ENCODE results near the gene RENBP.

RENBP gene

GRCh38 chrX:153886915-153887314 lies 57.5 kb downstream of the RENBP start:
- no peak overlapping the region for H3K4me3 ChIP-seq (replicated peaks; ENCODE audit: low read depth, low read length)
- TF ChIP-seq, protein P1, sequence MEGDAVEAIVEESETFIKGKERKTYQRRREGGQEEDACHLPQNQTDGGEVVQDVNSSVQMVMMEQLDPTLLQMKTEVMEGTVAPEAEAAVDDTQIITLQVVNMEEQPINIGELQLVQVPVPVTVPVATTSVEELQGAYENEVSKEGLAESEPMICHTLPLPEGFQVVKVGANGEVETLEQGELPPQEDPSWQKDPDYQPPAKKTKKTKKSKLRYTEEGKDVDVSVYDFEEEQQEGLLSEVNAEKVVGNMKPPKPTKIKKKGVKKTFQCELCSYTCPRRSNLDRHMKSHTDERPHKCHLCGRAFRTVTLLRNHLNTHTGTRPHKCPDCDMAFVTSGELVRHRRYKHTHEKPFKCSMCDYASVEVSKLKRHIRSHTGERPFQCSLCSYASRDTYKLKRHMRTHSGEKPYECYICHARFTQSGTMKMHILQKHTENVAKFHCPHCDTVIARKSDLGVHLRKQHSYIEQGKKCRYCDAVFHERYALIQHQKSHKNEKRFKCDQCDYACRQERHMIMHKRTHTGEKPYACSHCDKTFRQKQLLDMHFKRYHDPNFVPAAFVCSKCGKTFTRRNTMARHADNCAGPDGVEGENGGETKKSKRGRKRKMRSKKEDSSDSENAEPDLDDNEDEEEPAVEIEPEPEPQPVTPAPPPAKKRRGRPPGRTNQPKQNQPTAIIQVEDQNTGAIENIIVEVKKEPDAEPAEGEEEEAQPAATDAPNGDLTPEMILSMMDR (IDR thresholded peaks at IDR 0.05; ENCODE audit: insufficient read depth, low read length, poor library complexity, severe bottlenecking): no peak

DNA sequence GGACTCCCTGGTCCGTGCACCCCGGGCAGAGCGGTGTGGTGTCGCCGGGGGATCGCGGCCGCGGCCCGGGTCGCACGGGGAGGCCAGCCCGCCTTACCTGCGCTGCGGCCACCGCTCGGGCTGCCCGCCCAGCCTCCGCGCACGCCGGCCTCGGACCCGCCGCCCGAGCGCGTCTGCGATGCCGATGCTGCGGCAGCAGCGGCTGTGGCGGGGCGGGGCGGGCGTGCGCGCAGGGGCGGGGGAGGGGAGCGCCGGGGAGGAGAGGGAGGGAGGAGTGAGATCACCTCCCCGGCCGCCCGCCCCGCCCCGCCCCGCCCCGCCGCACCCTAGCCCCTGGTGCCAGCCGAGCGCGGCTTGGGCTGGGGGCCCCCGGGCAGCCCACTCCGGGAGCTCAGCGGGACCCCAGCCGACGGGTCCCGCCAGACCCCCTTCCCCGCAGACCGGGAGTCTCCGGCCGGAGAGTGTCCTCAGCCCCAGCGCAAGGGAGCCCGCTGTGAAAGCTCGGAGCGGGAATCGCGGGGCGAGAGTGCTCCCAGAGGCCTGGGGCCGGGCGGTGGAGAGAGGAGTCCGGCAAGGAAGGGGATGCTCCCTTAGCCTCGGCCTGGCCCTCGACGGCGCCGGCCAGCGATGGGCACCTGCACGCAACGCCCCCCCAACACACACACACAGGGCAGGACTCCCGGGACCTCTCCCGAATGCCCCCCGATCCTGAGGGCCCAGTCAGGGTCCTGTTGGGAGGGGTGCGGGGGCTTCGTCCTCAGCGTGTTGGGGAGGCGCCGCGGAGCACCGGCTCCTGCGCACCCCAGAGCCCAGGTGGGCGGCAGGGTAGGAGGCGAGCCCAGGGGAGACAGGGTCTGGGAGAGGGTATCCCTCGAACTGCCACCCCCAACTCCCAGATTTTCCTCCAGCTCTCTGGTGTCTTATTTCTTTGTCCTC lies 58.2 kb downstream of the RENBP start, which contains the start of gene L1CAM:
TSS of gene L1CAM (minus strand) at position 206 of the 936 bp plus-strand sequence. CDS start 10,337 bp downstream, outside the sequence.
- peaks cover 4% of the 10 kb centered on the region; the same call in 1 of the 2 replicates for H3K27me3 ChIP-seq (replicated peaks; ENCODE audit: control insufficient read depth, insufficient read depth, low read length)
- peak; percentile 3 for DNase-seq (ENCODE audit: extremely low read depth, insufficient read length)
- no peaks in the 10 kb centered on the region for H3K36me3 ChIP-seq (ENCODE audit: control insufficient read depth, insufficient read depth, low read length)
- no peak within 1 kb of the TSS for H3K4me3 ChIP-seq (replicated peaks; ENCODE audit: low read depth, low read length)
- TF ChIP-seq, protein P1 (IDR thresholded peaks at IDR 0.05; ENCODE audit: insufficient read depth, low read length, poor library complexity, severe bottlenecking): no peak

More at GRCh38 chrX:153886915-153887314, 57.5 kb downstream of the RENBP start:
- peaks cover 4% of the 10 kb centered on the region; the same call in 1 of the 2 replicates for H3K27me3 ChIP-seq (replicated peaks; ENCODE audit: control insufficient read depth, insufficient read depth, low read length)
- no peak for DNase-seq (ENCODE audit: extremely low read depth, insufficient read length)
- no peaks in the 10 kb centered on the region for H3K36me3 ChIP-seq (ENCODE audit: control insufficient read depth, insufficient read depth, low read length)
